LNCAP (cell line): ENCODE results near the gene AHRR.

Experiments
- TF ChIP-seq, protein P1 (sequence below): fragments of 450-650 bp; IDR thresholded peaks from 2 replicates; pipeline ENCODE4 v1.5.1; 2017; ENCODE audit warnings: mild to moderate bottlenecking

The AHRR gene

DNA sequence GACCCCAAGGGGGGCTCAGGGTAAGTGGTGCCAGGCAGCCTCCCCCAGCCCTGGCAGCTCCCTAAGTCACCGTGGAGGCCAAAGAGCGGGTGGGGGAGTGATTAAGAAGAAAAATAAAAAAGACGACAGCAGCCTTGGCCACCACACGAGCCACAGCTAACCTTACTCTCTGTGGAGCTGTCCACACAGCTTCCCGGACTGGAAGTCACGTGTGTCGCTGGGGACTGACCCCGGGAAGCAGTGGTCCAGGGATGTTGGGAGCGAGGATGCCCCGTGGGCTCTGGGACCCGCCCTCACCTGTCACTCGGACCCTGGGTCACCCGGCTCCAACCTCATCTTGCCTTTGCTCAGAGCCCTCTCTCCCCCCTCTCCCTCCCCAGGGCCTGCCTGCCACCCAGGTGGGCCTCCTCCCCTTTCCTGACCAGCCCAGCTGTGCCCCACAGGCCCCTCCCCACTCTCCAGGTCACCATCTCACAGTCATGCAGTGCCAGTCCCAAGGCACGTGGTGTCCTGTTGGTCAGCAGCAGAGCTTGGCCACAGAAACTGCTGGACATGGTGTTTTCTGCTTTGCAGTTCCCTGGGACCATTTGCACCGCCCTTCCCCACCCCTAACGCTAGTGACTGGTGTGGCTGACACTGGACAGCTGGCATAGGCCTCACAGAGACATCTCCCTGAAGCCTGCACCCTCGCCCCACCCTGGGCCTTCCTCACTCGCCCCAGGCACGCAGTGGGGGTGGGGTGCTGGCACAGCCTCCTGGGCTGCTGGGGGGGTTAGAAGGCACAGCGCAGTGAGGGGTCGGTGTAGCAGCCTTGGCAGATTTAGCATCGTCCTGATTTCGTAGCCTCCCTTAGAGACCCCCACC is 111.6 kb downstream of the AHRR start:
- TF ChIP-seq, protein P1, sequence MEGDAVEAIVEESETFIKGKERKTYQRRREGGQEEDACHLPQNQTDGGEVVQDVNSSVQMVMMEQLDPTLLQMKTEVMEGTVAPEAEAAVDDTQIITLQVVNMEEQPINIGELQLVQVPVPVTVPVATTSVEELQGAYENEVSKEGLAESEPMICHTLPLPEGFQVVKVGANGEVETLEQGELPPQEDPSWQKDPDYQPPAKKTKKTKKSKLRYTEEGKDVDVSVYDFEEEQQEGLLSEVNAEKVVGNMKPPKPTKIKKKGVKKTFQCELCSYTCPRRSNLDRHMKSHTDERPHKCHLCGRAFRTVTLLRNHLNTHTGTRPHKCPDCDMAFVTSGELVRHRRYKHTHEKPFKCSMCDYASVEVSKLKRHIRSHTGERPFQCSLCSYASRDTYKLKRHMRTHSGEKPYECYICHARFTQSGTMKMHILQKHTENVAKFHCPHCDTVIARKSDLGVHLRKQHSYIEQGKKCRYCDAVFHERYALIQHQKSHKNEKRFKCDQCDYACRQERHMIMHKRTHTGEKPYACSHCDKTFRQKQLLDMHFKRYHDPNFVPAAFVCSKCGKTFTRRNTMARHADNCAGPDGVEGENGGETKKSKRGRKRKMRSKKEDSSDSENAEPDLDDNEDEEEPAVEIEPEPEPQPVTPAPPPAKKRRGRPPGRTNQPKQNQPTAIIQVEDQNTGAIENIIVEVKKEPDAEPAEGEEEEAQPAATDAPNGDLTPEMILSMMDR = no peak

DNA sequence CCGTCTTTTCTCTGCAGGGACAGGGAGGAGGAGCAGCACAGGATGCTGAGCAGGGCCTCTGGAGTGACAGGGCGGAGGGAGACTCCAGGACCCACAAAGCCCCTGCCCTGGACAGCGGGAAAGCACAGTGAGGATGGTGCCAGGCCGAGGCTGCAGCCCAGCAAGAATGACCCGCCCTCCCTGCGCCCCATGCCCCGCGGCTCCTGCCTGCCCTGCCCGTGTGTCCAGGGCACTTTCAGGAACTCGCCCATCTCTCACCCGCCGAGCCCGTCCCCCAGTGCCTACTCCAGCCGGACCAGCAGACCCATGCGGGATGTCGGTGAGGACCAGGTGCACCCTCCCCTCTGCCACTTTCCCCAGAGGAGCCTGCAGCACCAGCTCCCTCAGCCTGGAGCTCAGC is 112.3 kb downstream of the AHRR start:
- TF ChIP-seq, protein P1 = no peak

- TF ChIP-seq, protein P1 = no peak
Observed at GRCh38 chr5:434443-435146, 113.1 kb downstream of the AHRR start.

GRCh38 chr5:435156-435790 is 113.8 kb downstream of the AHRR start:
- TF ChIP-seq, protein P1 = no peak

- TF ChIP-seq, protein P1 = peak; percentile 48
Observed at GRCh38 chr5:435961-436640, 114.6 kb downstream of the AHRR start.

GRCh38 chr5:436641-436975 is 115.1 kb downstream of the AHRR start:
- TF ChIP-seq, protein P1 = no peak

DNA sequence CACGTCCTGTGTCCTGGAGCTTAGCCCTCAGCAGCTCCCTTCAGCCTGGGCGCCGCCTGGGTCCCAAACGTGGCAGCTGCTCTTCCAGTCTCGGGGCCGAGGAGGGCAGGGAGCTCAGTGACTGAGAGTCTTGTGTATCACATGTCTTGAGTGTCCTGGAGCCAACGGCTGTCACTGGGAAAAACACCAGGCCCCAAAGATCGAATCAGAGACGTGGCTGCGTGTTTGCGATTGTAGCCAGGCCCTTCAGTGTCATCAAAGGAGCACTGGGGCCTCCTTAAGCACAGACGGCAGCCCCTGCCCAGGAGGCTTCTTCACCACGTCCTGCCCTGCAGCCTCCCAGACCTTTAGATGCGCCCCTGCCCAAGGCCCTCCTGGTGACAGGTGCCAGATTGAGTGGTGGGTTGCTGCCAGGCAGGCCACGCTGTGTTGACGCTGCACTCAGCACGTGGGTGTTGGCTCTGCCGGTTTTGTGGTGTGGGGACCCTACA is 115.8 kb downstream of the AHRR start:
- TF ChIP-seq, protein P1 = no peak
